GDM1 (cell line): ENCODE measurements around the gene LIPT2.
"Not testable (repeated sequence)": the region's sequence is repeated elsewhere in the genome, so short reads cannot be mapped to it uniquely, and the experiment has no call there.

Experiments used
- DNase-seq: peaks from one replicate; lab custom pipeline; 2025; lab: John Stamatoyannopoulos, UW

LIPT2 gene

DNA sequence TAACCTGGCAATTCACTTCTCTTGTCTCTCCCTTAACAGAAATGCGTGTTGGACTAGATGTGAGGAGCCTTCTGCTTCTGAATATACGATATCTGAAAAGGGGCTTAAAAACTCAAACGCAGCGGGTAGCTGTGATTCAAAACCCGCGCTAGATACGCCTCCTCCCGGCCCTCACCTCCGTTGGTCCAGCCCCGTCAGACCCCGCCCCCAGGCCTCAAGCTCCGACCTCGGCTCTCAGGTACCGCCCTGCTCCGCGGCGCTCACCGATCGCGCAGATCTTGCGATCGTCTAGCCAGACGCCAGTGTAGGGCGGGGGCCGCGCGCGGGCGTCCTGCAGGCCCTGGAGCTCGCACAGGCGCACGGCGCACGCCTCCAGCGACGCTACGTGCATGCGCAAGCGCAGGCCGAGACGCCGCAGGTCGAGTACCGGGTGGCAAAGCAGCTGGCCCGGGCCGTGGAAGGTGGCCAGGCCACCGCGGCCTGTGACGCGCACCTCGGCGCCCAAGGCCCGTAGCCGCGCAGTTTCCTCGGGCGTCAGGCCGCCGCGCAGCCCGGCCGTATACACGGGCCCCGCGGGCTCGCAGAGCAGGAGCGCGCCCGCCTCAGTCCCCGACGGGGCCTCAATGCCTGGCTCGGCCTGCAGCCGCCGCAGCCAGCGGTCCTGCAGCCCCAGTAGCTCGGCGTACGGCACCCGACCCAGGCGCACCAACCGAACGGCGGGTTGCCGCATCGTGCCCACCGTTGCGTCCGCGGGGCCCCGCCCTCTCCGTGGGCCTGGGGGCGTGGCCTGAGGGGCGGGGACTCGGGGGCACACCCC, at the start of gene LIPT2:
Gene LIPT2, minus strand, starts transcription at position 751 of the 817 bp plus-strand sequence. Its CDS starts 21 bp downstream, at position 730.
- peak; percentile 97 for DNase-seq

- no peak for DNase-seq
These were observed 47.9 kb upstream of the LIPT2 start for GRCh38 chr11:74541466-74541865.

- DNase-seq, result no peak
These were observed 46.7 kb upstream of the LIPT2 start for GRCh38 chr11:74540270-74540669.

DNA sequence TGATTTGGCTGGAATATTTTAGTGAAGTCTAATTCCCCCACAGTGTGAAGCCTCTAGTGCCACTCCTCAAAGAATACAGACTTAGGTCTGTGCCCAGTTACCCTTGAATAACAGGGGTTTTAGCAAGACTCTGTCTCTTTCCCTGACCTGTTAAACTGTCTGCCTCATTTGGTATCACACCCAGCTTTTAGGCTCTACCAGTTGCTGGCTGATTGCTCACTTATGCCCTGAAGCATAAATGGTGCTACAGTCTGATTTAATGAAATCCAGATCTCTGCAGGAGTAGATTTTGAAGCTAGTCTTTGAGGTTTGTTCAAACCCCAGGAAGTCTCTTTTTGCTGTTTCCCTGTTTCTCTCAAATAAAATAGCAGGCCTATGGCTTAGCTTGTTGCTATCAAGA, 45.2 kb upstream of the LIPT2 start:
- no peak for DNase-seq

DNA sequence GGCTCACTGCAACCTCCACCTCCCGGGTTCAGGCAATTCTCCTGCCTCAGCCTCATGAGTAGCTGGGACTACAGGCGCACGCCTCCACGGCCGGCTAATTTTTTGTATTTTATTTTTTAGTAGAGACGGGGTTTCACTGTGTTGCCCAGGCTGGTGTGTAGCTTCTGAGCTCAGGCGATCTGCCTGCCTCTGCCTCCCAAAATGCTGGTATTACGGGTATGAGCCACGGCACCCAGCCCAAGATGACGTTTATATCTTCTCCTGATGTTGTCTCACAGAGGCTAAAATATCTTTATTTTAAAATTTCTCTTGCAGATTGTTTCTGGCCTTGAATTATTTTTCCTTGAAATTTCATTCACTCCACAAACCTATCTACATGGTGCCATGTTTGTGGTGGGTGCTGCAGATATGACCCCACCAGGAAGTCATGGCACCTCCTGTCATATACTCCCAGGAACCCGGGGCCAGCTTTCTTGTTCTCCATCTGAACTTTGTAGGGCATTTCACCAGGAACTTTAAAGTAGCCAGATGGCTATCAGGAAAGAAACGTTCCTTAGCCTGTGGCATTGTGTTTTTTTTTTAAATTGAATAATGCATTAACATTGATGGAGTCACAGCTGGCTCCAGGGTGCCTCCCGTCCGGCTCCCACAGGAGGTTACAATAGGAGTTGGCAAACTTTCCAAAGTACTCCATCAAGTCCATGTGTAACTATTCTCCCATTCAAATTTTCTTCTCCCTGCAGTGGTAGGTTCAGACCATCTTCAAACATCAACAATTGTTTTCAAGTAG, 42.0 kb upstream of the LIPT2 start:
- DNase-seq, result no peak

DNA sequence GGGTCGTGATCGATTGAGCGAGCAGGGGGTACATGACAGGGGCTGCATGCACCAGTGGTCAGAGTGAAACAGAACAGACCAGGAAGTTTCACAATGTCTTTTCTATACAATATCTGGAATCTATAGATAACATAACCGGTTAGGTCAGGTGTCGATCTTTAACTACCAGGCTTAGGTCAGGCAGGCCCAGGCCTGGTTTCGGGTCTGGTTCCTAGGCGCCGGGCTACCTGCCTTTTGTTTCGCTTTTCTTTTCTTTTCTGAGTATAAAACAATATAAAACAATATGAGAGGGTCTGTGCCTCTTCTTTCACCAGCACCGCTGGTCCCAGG, 41.4 kb upstream of the LIPT2 start:
- DNase-seq, result not testable (repeated sequence)

GRCh38 chr11:74534216-74534945, 40.9 kb upstream of the LIPT2 start:
- no peak for DNase-seq

DNA sequence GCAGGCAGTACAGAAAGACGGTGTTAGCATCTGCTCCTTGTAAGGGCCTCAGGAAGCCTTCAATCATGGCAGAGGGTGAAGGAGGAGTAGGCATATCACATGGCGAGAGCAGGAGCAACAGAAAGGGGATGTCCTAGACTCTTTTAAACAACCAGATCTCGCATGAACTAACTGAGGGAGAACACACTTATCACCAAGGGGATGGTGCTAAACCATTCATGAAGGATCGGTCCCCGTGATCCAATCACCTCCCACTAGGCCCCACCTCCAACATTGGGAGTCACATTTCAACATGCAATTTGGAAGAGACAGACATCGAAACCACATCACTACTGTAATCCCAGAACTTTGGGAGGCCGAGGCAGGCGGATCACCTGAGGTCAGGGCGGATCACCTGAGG, 39.9 kb upstream of the LIPT2 start:
- no peak for DNase-seq

- DNase-seq, result no peak
These were observed 39.1 kb upstream of the LIPT2 start for GRCh38 chr11:74532501-74533246.

DNA sequence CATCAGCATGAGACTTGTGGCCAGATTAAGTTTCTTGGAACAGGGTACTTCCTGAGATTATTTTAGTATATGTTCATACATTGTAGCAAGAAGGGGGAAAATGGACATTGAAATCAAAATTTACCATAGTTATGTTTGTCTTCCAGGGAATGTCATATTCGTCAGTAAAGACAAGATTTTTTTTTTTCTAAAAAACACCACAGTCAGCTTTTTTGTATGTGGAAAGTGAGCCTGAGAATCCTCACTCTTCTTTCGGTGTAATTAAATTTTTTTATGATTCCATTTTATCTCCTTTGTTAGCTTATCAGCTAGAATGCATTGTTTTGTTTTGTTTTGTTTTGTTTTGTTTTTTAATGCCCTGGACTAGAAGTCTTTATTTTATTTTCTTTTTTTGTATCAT, 31.5 kb upstream of the LIPT2 start:
- DNase-seq, result no peak

DNA sequence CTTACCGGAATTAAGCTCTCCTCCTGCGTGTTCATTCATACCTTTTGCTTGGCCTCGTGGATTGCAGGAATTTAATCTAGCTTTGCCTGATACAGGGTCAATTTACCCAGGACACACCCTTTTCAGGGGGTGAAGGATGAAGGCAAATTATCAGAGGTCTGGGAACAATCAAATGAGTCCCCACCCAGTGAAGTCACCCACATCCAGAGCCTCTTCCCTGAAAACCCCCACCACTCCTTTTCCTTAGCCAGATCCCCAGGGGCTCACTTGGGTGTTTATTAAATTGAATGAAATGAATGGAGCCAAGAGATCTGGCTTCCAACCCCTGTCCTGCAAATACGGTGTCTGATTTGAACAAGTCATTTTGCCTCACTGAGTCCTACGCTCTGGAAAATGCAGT, 31.0 kb upstream of the LIPT2 start:
- DNase-seq, result no peak

- no peak for DNase-seq
These were observed 29.3 kb upstream of the LIPT2 start for GRCh38 chr11:74522776-74523175.

- DNase-seq, result no peak
These were observed 28.2 kb upstream of the LIPT2 start for GRCh38 chr11:74521666-74522252.

- no peak for DNase-seq
These were observed 27.6 kb upstream of the LIPT2 start for GRCh38 chr11:74520927-74521665.

- no peak for DNase-seq
These were observed 26.8 kb upstream of the LIPT2 start for GRCh38 chr11:74520316-74520715.

DNA sequence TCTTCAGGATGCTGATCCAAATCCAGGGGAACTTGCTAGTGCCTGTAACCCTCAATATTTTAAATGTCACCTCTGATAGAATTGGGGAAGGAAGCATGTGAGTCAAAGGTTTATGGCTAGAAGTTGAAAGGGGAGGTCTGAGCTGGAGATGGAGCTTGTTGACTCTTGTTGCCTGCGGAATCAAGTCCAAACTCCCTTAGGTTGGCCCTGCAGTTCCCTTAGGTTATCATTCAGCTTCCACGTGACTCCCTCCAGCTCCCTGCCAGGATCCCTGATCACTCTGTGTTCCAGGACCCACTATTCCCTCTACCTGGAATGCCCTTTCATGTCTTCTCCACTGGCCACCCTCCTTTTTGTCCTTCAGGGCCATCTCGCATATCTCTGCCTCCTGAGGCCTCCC, 26.2 kb upstream of the LIPT2 start:
- DNase-seq, result no peak

DNA sequence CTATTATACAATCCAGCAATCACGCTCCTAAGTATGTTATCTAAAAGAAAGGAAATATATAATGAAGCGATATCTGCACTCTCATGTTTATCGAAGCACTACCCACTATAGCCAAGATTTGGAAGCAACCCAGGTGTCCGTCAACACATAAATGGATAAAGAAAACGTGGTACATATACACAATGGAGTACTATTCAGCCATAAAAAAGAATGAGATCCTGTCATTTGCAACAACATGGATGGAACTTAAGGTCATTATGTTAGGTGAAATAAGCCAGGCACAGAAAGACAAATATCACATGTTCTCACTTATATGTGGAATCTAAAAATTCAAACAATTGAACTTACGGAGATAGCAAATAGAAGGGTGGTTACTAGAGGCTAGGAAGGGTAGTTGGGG, 24.1 kb upstream of the LIPT2 start:
- not testable (repeated sequence) for DNase-seq

DNA sequence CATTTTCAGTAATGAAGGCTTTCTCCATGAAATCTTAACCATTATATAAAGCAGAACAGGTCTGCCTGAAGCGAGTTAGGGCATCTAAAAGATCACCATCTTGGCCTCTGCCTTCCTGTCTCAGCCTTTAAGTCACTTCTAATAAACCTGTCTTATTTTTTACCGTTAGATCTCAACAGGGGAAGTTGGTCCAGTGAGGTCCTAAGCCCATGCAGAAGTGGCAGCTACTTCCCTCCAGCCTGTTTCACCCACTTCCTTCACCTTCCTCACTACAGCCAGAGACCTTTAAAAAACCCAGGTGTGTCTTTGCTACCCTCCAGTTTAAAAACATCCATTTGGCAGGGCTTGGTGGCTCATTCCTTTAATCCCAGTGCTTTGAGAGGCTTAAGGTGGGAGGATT, 14.1 kb upstream of the LIPT2 start:
- no peak for DNase-seq

DNA sequence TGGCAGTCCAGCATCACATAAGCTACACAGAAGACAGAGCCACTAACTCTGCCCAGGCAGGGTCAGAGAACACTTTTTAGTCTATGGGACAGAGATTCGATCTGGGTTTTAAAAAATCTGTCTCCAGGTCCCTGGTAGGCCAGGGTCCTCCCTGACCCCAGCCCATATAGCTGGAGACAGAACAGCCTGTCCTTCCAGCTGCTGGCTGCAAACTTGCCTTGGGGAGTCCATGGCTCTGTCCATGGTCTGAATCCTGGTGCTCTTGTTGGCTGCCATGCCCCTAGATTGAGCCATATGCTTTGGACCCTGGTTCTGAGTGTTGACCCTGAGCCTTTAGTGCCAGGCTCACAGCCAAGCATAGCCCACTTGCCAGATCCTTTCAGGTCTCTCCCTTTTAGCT, 13.3 kb upstream of the LIPT2 start:
- DNase-seq, result no peak

DNA sequence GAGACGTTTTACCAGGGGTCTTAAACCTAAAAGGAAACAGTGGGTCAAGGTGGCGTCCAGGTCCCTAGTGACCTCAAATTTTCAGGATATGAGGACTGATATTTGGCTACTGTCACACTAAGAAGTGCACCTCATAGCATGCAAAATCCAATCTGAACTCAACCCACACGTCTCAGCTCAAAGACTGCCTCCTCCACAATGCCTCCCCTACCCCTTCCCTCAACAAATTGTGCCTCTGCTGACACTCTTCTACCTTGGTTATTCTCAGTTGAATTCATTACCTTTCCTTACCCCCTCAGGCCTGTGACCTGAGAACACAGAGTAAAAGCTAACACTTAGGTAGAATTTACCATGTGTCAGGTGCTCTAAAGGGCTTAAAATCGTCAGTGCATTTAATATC, 12.4 kb upstream of the LIPT2 start:
- no peak for DNase-seq

- no peak for DNase-seq
These were observed 10.7 kb upstream of the LIPT2 start for GRCh38 chr11:74504100-74504691.
